GM18502 (cell line): ENCODE data around the gene ARL17B.
"Not testable (repeated sequence)": the region's sequence is repeated elsewhere in the genome, so short reads cannot be mapped to it uniquely, and the experiment has no call there.

Source experiments
- ATAC-seq: cut with Tn5 transposase; IDR thresholded peaks from one replicate; pipeline ENCODE4 v1.9.1; 2021; ENCODE audit warnings: mild to moderate bottlenecking; ENCODE audit not compliant: unreplicated experiment, poor library complexity

Gene ARL17B

GRCh38 chr17:46361755-46362154 lies at the start of gene ARL17B:
ARL17B (minus strand) TSS chr17:46361766; CDS start chr17:46358397, 3,369 bp downstream.
- ATAC-seq: peak; percentile 86

- not testable (repeated sequence) for ATAC-seq
Observed at GRCh38 chr17:46409864-46410263, 48.3 kb upstream of the ARL17B start.

- not testable (repeated sequence) for ATAC-seq
Observed at GRCh38 chr17:46407155-46407554, 45.6 kb upstream of the ARL17B start.

GRCh38 chr17:46401033-46401787 lies 39.6 kb upstream of the ARL17B start:
- ATAC-seq: not testable (repeated sequence)

- ATAC-seq: not testable (repeated sequence)
Observed at GRCh38 chr17:46400543-46400942, 39.0 kb upstream of the ARL17B start.

- not testable (repeated sequence) for ATAC-seq
Observed at GRCh38 chr17:46399993-46400392, 38.4 kb upstream of the ARL17B start.

GRCh38 chr17:46396292-46396691 lies 34.7 kb upstream of the ARL17B start:
- ATAC-seq: not testable (repeated sequence)

- not testable (repeated sequence) for ATAC-seq
Observed at GRCh38 chr17:46393702-46394101, 32.1 kb upstream of the ARL17B start.

- not testable (repeated sequence) for ATAC-seq
Observed at GRCh38 chr17:46385491-46385890, 23.9 kb upstream of the ARL17B start.

- not testable (repeated sequence) for ATAC-seq
Observed at GRCh38 chr17:46383118-46383517, 21.6 kb upstream of the ARL17B start.

GRCh38 chr17:46373418-46373817 lies 11.9 kb upstream of the ARL17B start:
- not testable (repeated sequence) for ATAC-seq

- peak; percentile 81 for ATAC-seq
Observed at GRCh38 chr17:46372236-46373229, 11.0 kb upstream of the ARL17B start.

GRCh38 chr17:46367520-46367919 lies 6.0 kb upstream of the ARL17B start:
- not testable (repeated sequence) for ATAC-seq

- ATAC-seq: peak; percentile 51
Observed at GRCh38 chr17:46361145-46361735, 326 bp downstream of the ARL17B start.

- not testable (repeated sequence) for ATAC-seq
Observed at GRCh38 chr17:46353856-46354255, 7.7 kb downstream of the ARL17B start.

GRCh38 chr17:46349060-46349459 lies 12.5 kb downstream of the ARL17B start:
- ATAC-seq: not testable (repeated sequence)

GRCh38 chr17:46348345-46348744 lies 13.2 kb downstream of the ARL17B start:
- peak; percentile 44 for ATAC-seq

- not testable (repeated sequence) for ATAC-seq
Observed at GRCh38 chr17:46342131-46342530, 19.4 kb downstream of the ARL17B start.

GRCh38 chr17:46341220-46341619 lies 20.3 kb downstream of the ARL17B start:
- not testable (repeated sequence) for ATAC-seq

- not testable (repeated sequence) for ATAC-seq
Observed at GRCh38 chr17:46294831-46295230, 66.7 kb downstream of the ARL17B start, which contains the start of gene LRRC37A. LRRC37A (plus strand) TSS chr17:46295131; CDS start chr17:46295134, 3 bp downstream.
